ENCODE measurements around the gene CLCF1. TPM values are rescaled to one million over a fixed set of nuclear protein-coding genes. Genes with fewer than 3 reads are reported as not detected.

The CLCF1 gene
- total and polyA plus RNA-seq, 8 donors, result 7.3 to 15.3 (median 11.9) TPM

- TF ChIP-seq, protein P1, sequence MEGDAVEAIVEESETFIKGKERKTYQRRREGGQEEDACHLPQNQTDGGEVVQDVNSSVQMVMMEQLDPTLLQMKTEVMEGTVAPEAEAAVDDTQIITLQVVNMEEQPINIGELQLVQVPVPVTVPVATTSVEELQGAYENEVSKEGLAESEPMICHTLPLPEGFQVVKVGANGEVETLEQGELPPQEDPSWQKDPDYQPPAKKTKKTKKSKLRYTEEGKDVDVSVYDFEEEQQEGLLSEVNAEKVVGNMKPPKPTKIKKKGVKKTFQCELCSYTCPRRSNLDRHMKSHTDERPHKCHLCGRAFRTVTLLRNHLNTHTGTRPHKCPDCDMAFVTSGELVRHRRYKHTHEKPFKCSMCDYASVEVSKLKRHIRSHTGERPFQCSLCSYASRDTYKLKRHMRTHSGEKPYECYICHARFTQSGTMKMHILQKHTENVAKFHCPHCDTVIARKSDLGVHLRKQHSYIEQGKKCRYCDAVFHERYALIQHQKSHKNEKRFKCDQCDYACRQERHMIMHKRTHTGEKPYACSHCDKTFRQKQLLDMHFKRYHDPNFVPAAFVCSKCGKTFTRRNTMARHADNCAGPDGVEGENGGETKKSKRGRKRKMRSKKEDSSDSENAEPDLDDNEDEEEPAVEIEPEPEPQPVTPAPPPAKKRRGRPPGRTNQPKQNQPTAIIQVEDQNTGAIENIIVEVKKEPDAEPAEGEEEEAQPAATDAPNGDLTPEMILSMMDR (IDR thresholded peaks at IDR 0.05), result no peak
- peaks cover 0 to 36% of the 10 kb centered on the region in 2 donors for H3K4me1 ChIP-seq
- peak overlapping the region; percentile 98 to 99 for H3K27ac ChIP-seq
- H3K4me3 ChIP-seq, result peak overlapping the region; percentile 80 to 88
- DNase-seq, result no peak
- no peaks in the 10 kb centered on the region for H3K36me3 ChIP-seq
- ATAC-seq, result peak; percentile 1
- intact Hi-C loops (cut with DNase I), result loop anchor here in 1 of 2 donors (2.0 kb wide), 1 partner anchor 54 kb away; no protein-coding TSS in a partner anchor
- H3K9me3 ChIP-seq, result no peaks in the 10 kb centered on the region
- no peaks in the 10 kb centered on the region for H3K27me3 ChIP-seq
These were observed 56.6 kb downstream of the CLCF1 start for GRCh38 chr11:67316882-67317204.

- intact Hi-C loops (cut with DNase I), result no loop called here
- ATAC-seq, result no peak
- no peak overlapping the region for H3K4me3 ChIP-seq
- peaks cover 0 to 39% of the 10 kb centered on the region in 2 donors for H3K4me1 ChIP-seq
- H3K9me3 ChIP-seq, result no peaks in the 10 kb centered on the region
- H3K36me3 ChIP-seq, result peaks cover 0 to 14% of the 10 kb centered on the region in 2 donors
- no peaks in the 10 kb centered on the region for H3K27me3 ChIP-seq
- TF ChIP-seq, protein P1 (IDR thresholded peaks at IDR 0.05), result no peak
- no peak for DNase-seq
- H3K27ac ChIP-seq, result no peak overlapping the region
These were observed 58.0 kb downstream of the CLCF1 start for GRCh38 chr11:67315325-67315909.

DNA sequence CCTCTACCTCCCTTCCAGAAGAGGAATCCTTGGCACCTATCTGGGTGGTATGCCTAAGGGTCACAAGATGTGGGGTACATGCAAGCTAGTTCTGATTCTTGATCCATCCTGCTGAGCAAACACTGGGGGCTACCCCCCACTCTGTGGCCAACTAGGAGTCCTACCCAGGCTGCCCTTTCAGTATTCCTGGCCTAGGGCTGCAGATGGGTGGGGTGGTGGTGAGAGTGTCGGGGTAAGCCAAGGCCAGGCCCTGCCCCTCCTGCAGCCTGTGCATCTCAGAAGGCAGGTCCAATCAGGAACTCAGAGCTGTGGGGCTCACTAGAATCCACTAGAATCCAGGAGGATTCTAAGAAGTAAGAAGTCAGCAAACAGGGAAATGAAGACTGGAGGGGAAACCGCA lies 59.2 kb downstream of the CLCF1 start:
- no peak overlapping the region for H3K27ac ChIP-seq
- H3K4me3 ChIP-seq, result no peak overlapping the region
- no peaks in the 10 kb centered on the region for H3K27me3 ChIP-seq
- H3K36me3 ChIP-seq, result peaks cover 0 to 26% of the 10 kb centered on the region in 2 donors
- H3K9me3 ChIP-seq, result no peaks in the 10 kb centered on the region
- no peak for DNase-seq
- intact Hi-C loops (cut with DNase I), result no loop called here
- TF ChIP-seq, protein P1 (IDR thresholded peaks at IDR 0.05), result no peak
- ATAC-seq, result no peak
- H3K4me1 ChIP-seq, result peaks cover 0 to 39% of the 10 kb centered on the region in 2 donors

Other genes with a start within 250 kb of the CLCF1 start
- 100 to 1,000 TPM in 1 of 2 donors, 10 to 100 TPM in 1; 55.2 to 118 TPM for gene GRK2, start 107.1 kb downstream of the CLCF1 start, total RNA-seq
- gene GRK2, start 107.1 kb downstream of the CLCF1 start, polyA plus RNA-seq (ENCODE audit: insufficient read length in 6 of 6), result 10 to 100 TPM; 56.9 to 79.9 (median 59.4) TPM
- 10 to 100 TPM; 48.0 to 81.2 TPM for gene ANKRD13D, start 84.3 kb downstream of the CLCF1 start, total RNA-seq
- gene ANKRD13D, start 84.3 kb downstream of the CLCF1 start, polyA plus RNA-seq (ENCODE audit: insufficient read length in 6 of 6), result 10 to 100 TPM; 34.5 to 61.0 (median 49.6) TPM
- gene SSH3, start 70.1 kb downstream of the CLCF1 start, total RNA-seq, result 10 to 100 TPM; 28.7 to 44.9 TPM
- gene SSH3, start 70.1 kb downstream of the CLCF1 start, polyA plus RNA-seq (ENCODE audit: insufficient read length in 6 of 6), result 10 to 100 TPM; 23.0 to 34.5 (median 28.3) TPM
- gene POLD4, start 20.1 kb downstream of the CLCF1 start, total RNA-seq, result 10 to 100 TPM; 67.7 to 77.3 TPM
- gene POLD4, start 20.1 kb downstream of the CLCF1 start, polyA plus RNA-seq (ENCODE audit: insufficient read length in 6 of 6), result 10 to 100 TPM; 26.7 to 35.1 (median 32.5) TPM
- gene RAD9A, start 18.4 kb upstream of the CLCF1 start, total RNA-seq, result 10 to 100 TPM; 18.4 to 21.5 TPM
- 10 to 100 TPM; 22.9 to 31.3 (median 24.5) TPM for gene RAD9A, start 18.4 kb upstream of the CLCF1 start, polyA plus RNA-seq (ENCODE audit: insufficient read length in 6 of 6)
- 100 to 1,000 TPM; 138 to 173 TPM for gene PPP1CA, start 28.3 kb upstream of the CLCF1 start, total RNA-seq
- gene PPP1CA, start 28.3 kb upstream of the CLCF1 start, polyA plus RNA-seq (ENCODE audit: insufficient read length in 6 of 6), result 100 to 1,000 TPM; 108 to 144 (median 139) TPM
- gene TBC1D10C, start 30.5 kb upstream of the CLCF1 start, total RNA-seq, result 10 to 100 TPM in 1 of 2 donors, 1 to 10 TPM in 1; 8.0 to 15.5 TPM
- 1 to 10 TPM; 4.2 to 6.5 (median 5.1) TPM for gene TBC1D10C, start 30.5 kb upstream of the CLCF1 start, polyA plus RNA-seq (ENCODE audit: insufficient read length in 6 of 6)
- gene CARNS1, start 42.1 kb upstream of the CLCF1 start, total RNA-seq, result 1 to 10 TPM in 1 of 2 donors, under 1 TPM in 1; 0.71 to 1.2 TPM
- gene CARNS1, start 42.1 kb upstream of the CLCF1 start, polyA plus RNA-seq (ENCODE audit: insufficient read length in 6 of 6), result 1 to 10 TPM; 2.9 to 5.6 (median 4.1) TPM
- gene RPS6KB2, start 54.9 kb upstream of the CLCF1 start, total RNA-seq, result 10 to 100 TPM; 37.7 to 44.1 TPM
- 10 to 100 TPM; 39.6 to 47.0 (median 42.0) TPM for gene RPS6KB2, start 54.9 kb upstream of the CLCF1 start, polyA plus RNA-seq (ENCODE audit: insufficient read length in 6 of 6)
- gene PTPRCAP, start 64.1 kb upstream of the CLCF1 start, total RNA-seq, result 10 to 100 TPM in 1 of 2 donors, 1 to 10 TPM in 1; 5.4 to 12.5 TPM
- 1 to 10 TPM; 1.6 to 3.0 (median 2.2) TPM for gene PTPRCAP, start 64.1 kb upstream of the CLCF1 start, polyA plus RNA-seq (ENCODE audit: insufficient read length in 6 of 6)
- 100 to 1,000 TPM; 111 to 119 TPM for gene CORO1B, start 69.9 kb upstream of the CLCF1 start, total RNA-seq
- 10 to 100 TPM; 43.5 to 61.1 (median 50.4) TPM for gene CORO1B, start 69.9 kb upstream of the CLCF1 start, polyA plus RNA-seq (ENCODE audit: insufficient read length in 6 of 6)
- gene GPR152, start 79.1 kb upstream of the CLCF1 start, total RNA-seq, result not detected
- not detected for gene GPR152, start 79.1 kb upstream of the CLCF1 start, polyA plus RNA-seq (ENCODE audit: insufficient read length in 6 of 6)
- gene CABP4, start 81.8 kb upstream of the CLCF1 start, total RNA-seq, result 1 to 10 TPM; 2.0 to 2.7 TPM
- gene CABP4, start 81.8 kb upstream of the CLCF1 start, polyA plus RNA-seq (ENCODE audit: insufficient read length in 6 of 6), result 1 to 10 TPM; 1.4 to 2.8 (median 2.2) TPM
- gene TMEM134, start 95.7 kb upstream of the CLCF1 start, total RNA-seq, result 10 to 100 TPM; 45.9 to 51.8 TPM
- 10 to 100 TPM; 33.4 to 51.8 (median 43.3) TPM for gene TMEM134, start 95.7 kb upstream of the CLCF1 start, polyA plus RNA-seq (ENCODE audit: insufficient read length in 6 of 6)
- gene AIP, start 109.4 kb upstream of the CLCF1 start, total RNA-seq, result 10 to 100 TPM; 61.7 to 68.2 TPM
- 10 to 100 TPM; 55.7 to 62.5 (median 60.4) TPM for gene AIP, start 109.4 kb upstream of the CLCF1 start, polyA plus RNA-seq (ENCODE audit: insufficient read length in 6 of 6)
- gene PITPNM1, start 131.8 kb upstream of the CLCF1 start, total RNA-seq, result 10 to 100 TPM; 51.6 to 55.5 TPM
- 10 to 100 TPM; 15.5 to 36.3 (median 20.5) TPM for gene PITPNM1, start 131.8 kb upstream of the CLCF1 start, polyA plus RNA-seq (ENCODE audit: insufficient read length in 6 of 6)
- gene CDK2AP2, start 134.6 kb upstream of the CLCF1 start, total RNA-seq, result 10 to 100 TPM; 82.2 to 92.8 TPM
- 10 to 100 TPM; 25.8 to 40.0 (median 29.2) TPM for gene CDK2AP2, start 134.6 kb upstream of the CLCF1 start, polyA plus RNA-seq (ENCODE audit: insufficient read length in 6 of 6)
- not detected for gene CABP2, start 149.8 kb upstream of the CLCF1 start, total RNA-seq
- gene CABP2, start 149.8 kb upstream of the CLCF1 start, polyA plus RNA-seq (ENCODE audit: insufficient read length in 6 of 6), result not detected
- 1,000 to 10,000 TPM in 1 of 2 donors, 100 to 1,000 TPM in 1; 790 to 1,058 TPM for gene GSTP1, start 210.2 kb upstream of the CLCF1 start, total RNA-seq
- 100 to 1,000 TPM; 651 to 768 (median 717) TPM for gene GSTP1, start 210.2 kb upstream of the CLCF1 start, polyA plus RNA-seq (ENCODE audit: insufficient read length in 6 of 6)
- 100 to 1,000 TPM; 136 to 155 TPM for gene NDUFV1, start 233.3 kb upstream of the CLCF1 start, total RNA-seq
- gene NDUFV1, start 233.3 kb upstream of the CLCF1 start, polyA plus RNA-seq (ENCODE audit: insufficient read length in 6 of 6), result 100 to 1,000 TPM; 155 to 204 (median 170) TPM